EL (cell line): ENCODE measurements around the gene RIC8A.
"Not testable (repeated sequence)": the region's sequence is repeated elsewhere in the genome, so short reads cannot be mapped to it uniquely, and the experiment has no call there.

Source experiments
- DNase-seq: peaks from one replicate; pipeline ENCODE4 v3.0.0-alpha.2; 2016

Gene RIC8A

DNA sequence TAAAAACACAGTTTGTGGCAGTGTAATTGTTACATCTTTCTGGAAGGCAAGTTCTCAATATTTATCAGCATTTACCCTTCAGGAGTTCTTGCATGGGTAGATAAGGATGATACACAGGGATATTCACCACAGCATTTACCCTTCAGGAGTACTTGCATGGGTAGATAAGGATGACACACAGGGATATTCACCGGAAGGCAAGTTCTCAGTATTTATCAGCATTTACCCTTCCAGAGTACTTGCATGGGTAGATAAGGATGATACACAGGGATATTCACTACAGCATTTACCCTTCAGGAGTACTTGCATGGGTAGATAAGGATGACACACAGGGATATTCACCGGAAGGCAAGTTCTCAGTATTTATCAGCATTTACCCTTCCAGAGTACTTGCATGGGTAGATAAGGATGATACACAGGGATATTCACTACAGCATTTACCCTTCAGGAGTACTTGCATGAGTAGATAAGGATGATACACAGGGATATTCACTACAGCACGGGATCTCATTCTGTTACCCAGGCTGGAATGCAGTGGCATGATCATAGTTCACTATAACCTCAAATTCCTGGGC lies 13.2 kb downstream of the RIC8A start:
- DNase-seq = not testable (repeated sequence)

GRCh38 chr11:221539-221938 lies 14.0 kb downstream of the RIC8A start:
- no peak for DNase-seq

DNA sequence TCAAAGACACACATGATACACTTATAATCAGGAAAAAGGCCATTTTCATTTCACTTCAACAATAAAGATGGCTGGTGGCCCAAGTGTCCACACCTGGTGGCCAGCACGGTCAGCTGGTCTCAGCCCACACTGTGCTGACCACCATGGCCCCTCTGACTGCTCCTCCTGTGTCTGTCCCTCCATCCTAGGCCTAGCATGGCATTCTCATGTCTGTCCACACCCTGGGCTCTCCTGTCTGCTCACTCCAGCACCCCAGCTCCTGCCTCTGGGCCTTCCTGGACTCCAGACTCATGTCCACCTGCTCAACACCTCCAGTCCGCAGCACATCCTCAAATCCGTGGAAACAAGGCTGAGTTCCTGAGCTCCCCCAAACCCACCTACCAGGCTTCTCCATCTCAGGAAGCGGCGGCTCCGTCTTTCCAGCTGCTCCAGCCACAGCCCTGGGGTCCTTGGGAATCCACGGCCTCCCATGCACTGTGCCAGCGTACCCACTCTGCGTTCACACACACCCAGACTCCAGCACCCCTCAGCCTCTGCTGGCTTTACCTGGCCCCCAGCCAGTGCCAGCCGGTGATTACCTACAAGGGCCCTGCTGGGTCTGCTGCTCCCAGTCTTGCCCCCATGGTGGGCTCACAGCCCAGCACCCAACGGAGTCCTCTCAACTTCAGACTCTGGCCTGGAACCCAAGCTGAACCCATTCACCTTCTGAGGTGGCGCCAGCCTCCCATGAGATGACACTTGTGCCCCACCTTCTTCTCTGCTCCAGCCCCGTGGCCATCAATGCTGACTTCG lies 14.7 kb downstream of the RIC8A start:
- no peak for DNase-seq

DNA sequence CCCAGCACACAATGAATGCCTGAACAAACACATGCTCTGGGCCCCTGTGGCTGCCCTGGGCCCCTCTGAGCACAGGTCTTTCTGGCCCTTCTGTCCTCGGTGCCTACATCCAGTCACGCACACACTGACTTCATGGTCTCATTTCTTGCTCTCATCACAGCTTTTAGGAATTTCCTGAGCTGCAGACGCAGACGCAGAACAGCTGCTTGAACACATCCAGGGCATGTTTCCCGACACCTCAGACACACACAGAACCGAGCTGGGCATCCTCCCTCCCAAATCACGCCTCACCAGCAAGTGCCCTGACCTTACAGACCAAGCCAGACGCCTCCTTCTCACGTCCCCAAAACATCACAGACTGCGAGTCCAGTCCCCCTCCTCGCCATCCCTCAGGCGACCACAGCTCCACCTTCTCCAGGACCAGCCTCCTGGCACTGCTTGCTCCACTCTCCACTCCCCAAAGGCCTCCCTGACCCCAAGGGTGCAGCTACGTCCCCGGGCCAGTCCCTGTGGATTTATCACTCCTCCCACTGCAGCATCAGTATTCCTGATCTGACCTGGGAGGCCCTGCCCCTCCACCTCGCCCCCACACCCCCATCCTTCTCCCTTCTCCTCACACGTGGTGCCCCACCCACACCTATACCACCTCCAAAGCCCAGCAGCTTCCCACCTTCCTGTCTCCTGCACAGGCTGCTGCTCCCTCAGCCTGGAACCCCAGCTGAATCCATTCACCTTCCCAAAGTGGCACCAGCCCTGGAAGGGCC lies 15.7 kb downstream of the RIC8A start:
- no peak for DNase-seq

DNA sequence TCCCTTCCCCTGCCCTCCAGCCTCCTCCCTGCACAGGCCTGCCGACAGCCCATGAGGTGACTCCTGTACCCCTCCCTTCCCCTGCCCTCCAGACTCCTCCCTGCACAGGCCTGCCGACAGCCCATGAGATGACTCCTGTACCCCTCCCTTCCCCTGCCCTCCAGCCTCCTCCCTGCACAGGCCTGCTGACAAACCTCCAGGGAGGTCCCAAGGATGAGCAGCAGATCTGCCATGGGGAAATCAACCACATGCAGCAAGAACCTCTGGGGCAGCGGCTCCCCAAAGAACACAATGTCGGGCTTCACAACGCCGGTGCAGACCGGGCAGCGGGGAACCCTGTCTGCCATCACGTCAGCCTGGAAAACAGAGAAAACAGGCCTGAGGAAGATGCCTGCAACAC lies 16.4 kb downstream of the RIC8A start:
- no peak for DNase-seq

DNA sequence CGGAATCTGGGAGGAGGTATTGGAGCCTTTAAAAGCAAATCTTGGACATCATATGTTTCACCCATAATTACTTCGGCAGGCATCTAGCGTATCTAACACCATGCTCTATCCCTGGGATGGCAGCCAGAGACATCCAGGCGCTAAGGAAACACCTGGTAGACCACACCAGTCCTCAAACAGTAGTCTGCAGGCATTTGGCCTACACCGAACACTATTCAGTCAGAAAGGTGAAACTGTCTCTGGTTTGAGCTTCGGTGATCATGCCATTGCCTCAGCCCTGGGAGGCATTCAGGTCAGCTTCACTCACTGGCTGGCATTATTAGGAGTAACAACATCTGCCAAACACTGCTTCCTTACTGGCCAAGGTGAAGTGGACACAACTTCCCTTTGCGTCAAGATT lies 16.9 kb downstream of the RIC8A start:
- no peak for DNase-seq

DNA sequence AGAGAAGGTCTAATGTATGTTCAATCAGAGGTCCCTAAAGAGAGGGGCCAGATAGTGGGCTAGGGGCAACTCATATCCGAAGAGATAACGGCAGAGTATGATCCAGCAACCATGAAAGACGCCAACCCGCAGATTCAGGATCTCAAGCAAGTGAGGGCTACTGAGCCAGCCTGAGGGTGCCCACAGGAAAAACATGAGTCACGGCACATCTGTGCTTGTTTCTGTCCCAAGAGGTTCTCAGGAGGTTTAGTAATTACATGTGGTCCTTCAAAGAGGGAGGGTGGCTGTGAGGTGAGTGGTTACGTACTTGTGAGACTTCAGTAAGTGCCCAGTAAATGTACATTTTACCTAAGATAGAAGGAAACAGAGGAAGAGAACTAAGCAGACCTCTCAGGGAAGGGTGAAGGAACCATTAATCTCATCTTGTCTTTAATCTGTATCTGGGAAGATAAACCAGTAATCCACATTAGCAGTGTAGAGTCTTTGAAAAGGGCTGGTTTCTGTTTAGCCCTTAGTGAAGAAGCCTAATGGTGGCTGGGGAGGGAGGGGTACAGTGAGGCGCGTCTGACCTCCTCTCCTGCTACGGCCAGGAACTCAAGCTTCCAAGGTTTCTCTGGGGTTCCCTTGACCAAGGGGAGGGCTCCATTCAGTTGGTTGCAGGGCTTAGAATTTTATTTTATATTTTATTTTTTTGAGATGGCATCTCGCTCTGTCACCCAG lies 18.4 kb downstream of the RIC8A start:
- no peak for DNase-seq

- no peak for DNase-seq
Observed at GRCh38 chr11:227824-228379, 20.4 kb downstream of the RIC8A start.

DNA sequence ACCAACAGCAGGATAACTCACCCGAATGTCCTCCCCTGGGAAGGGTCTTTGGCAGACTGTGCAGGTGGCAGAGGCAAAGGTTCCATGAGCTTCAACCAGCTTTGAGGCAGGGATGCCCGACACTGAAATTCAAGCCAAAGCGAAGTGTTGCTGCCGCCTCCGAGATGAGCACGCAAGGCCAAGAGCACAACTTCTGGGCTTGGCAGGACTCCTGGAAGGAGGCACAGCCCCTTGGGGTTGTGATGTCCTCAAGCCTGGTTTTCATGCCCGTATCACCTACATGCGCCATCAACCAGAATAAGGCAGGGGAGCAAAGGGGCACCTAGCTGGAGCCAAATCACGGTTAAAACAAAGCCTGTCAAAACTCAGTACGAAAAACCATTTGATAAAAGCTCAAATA lies 22.9 kb downstream of the RIC8A start:
- DNase-seq = no peak

DNA sequence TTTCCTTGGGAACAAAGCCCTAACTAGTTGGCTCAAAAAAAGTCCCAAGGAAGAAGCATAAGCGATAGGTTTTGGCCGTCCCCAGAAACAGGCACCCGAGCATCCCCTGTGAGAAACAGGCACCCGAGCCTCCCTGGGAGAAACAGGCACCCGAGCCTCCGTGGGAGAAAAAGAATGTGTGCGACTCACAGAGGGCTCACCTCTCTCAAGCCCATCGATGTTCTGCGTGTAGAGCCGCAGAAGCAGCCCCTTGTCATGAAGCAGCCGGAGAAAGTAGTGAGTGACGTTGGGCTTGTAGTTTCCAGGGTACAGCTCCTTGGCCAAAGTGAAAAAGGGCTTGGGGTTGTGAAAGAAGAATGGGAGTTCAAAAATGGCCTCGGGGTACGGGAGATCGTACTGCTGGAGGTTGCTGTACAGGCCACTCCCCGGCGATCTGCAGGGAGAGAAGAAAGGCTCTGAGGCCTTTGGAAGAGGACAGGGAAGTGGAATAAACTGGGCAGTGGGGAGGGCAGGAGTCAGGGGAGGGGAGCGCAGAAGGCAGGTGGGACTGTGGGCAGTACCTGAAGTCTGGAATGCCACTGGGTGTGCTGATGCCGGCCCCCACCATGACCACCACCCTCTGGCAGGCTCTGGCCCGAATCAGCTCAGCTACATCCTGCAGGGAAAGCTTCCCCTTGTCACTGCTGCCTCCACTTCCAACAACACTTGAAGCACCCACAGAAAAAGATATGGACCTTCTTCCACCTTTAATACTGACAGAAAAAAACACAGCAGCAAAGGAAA lies 25.5 kb downstream of the RIC8A start:
- no peak for DNase-seq

- no peak for DNase-seq
Observed at GRCh38 chr11:235180-235579, 27.7 kb downstream of the RIC8A start.

GRCh38 chr11:235609-235996 lies 28.1 kb downstream of the RIC8A start:
- no peak for DNase-seq

- peak; percentile 78 for DNase-seq
Observed at GRCh38 chr11:235997-236773, 28.7 kb downstream of the RIC8A start, which contains the start of gene SIRT3. SIRT3 (minus strand) TSS chr11:236342; CDS start chr11:236328, 14 bp downstream.

DNA sequence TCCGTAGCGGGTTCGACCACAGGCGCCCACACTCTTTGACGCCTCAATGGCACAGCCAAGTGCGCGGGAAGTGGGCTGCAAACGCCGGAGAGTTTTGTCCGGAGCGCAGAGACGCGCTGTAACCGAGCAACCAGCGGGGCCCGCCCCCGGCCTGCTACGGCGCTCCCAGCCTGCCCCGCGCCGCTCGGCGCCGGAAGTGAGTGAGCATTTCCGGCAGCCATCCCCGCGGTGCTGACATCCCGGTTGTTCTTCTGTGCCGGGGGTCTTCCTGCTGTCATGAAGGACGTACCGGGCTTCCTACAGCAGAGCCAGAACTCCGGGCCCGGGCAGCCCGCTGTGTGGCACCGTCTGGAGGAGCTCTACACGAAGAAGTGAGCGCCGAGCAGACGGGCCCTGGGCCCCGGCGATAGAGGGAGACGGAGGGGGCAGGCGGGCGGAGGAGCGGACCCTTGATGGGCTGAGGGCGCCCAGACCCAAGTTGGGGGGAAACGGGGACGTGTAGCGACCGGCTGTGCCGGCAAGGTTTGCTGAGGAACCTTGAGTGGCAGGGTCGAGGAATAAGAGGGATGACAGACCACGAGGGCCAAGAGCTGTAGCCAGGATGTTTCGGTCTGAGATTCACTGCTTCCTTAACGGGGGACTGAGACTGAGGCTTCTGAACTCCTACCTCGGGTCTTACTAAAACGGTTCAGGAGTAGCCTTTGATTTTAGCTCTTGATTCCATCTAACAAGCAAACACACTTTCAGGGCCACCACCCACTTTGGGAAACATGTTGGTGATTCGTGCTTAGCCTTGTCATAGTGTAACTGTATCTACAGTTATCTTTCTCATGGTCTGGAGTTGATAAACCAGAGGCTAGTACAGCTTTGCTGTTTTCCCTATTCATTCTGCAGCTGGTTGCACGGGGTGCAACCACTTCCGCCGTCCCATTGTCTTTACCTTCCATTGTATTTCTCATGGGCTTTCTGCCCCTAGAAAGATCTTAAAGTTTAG lies 29.6 kb downstream of the RIC8A start, which contains the start of gene PSMD13:
Gene PSMD13, plus strand, starts transcription at position 203 of the 994 bp plus-strand sequence. Its CDS starts 74 bp downstream, at position 277.
- DNase-seq = peak; percentile 86

DNA sequence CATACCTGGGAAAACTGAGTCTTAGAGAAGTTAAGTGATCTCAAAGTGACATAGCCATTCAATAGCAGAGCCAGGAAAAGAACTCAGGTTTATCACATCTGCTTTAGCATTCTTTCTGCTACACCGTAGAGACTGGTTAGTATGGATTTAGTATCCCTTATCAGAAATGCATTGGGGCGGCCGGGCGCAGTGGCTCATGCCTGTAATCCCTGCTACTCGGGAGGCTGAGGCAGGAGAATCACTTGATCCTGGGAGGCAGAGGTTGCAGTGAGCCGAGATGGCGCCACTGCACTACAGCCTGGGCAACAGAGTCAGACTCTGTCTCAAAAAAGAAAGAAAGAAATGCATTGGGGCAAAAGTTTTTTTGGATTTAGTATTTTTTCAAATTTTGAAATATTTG lies 30.8 kb downstream of the RIC8A start:
- DNase-seq = not testable (repeated sequence)

DNA sequence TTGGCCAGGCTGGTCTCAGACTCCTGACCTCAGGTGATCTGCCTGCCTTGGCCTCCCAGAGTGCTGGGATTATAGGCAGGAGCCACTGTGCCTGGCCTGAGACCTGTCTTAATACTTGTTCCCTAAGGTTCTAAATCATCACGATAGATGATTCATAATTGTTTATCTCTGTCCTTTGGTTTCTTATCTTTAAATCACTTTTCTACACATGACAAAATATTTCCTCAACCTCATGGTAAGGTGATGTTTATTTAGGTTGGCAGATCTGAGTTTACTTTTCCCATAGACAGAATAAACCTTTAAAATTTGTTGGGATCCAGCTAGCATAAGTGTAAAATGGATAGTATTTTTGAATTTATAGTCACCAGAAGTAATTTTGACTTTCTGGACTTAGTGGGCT lies 32.8 kb downstream of the RIC8A start:
- DNase-seq = no peak

- DNase-seq = no peak
Observed at GRCh38 chr11:241634-242033, 34.1 kb downstream of the RIC8A start.

DNA sequence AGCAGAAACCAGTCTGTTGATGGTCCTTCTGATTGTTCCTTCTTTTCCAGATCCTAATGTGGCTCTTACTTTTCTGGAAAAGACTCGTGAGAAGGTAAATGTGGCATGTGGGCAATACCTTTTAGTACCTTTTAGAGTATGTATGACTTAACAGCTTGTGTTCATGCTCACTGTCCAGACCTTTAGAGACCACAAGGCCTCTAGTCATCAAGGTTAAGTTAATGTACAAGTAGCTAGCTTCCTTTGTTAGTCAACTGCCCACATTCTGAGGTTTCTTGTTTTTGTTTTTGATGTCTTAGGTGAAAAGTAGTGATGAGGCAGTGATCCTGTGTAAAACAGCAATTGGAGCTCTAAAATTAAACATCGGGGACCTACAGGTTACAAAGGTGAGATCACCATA lies 36.9 kb downstream of the RIC8A start:
- no peak for DNase-seq

DNA sequence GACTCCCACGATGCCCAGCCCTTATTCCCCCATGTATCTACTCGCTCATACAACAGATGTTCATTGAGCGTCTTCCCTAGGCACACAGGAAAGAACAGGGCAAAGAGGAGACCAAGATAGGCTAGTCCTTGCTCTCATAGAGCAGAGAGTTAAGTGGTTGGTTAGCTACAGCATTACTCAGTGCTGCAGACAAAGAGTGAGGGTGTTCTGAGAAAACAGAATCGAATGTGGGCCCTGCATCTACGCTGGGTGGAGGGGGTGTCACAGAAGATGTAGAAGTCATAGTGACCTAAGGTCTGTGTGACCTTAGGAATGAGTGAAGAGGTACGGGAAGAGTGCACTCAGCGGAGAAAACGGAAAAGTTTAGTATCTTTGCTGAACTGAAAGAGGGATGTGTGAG lies 41.6 kb downstream of the RIC8A start:
- no peak for DNase-seq

DNA sequence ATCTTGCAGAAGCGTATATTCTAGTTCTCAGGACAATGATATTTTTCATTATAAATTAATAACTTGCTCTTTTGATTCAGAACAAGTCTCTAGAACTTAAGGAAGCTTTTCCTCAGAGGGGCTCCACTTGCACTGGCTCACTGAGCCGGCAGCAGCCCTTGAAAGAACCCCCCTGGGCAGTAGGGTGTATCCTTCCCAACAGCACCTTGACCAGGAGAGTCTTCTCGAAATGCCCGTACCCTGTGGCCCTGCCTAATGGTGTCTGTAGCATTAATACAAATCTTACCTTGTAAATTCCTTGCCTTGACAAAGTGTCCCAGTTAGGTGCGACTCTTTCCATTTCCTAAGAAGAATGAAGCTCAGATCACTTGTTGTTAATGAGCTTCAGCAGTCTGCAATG lies 42.8 kb downstream of the RIC8A start:
- DNase-seq = no peak
